Measurements from ENCODE around the gene UTY. TPM values are rescaled to one million over a fixed set of nuclear protein-coding genes. Genes with fewer than 3 reads are reported as not detected.

The UTY gene
- total and polyA plus RNA-seq, 2 of the 8 experiments (the other 6 are each of a cell fraction or from before 2014, with no cell fraction given) = 7.2 to 20.4 TPM

DNA sequence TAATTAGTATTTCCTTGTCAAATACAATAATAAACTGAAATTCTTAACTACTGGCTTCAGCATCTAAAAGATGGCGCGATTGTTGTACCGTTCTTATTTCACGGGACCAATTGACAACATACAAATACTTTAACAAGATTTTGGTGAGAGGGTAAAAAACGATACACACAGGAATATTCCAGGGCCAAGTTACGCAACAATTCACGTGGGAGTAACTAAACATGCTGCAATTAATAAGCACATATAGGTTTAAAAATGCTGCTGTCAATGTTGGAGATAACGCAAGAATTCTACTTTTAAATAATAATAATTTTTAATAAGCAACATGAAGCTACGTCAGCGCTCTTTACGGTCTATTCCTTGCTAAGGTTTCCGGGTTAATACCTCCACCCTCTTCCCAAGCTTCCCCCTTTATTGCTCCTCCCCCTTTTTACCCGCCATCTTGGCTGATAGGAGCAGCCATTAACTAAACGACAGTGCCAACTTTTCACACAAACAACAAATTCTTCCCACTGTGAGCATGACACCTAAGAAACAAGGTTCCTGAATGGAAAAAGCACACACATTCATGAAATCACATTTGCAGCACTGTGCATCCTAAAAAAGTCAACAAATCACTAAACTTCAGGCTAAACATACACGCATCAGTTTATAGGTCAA, 1.6 kb downstream of the UTY start:
- WGBS, 2 experiments (ENCODE audit: extremely low coverage in 1 of 2, insufficient coverage in 1 of 2, insufficient read length in 1 of 2, insufficient replicate concordance in 2 of 2, low coverage in 1 of 2, low lambda C conversion rate in 2 of 2, missing lambda C conversion rate in 1 of 2) = 5% methylated on average over 14 of the region's 15 CpGs; no CpG with 5 or more reads in 1 of the 2 experiments
- Histone ChIP-seq H4K20me1 (replicated peaks in 1 of 2; ENCODE audit: control insufficient read depth in 1 of 2, insufficient read depth in 2 of 2, low read length in 2 of 2) (peaks cover 0 to 2% of the 10 kb centered on the region in 2 experiments), H3K18ac (ENCODE audit: extremely low read depth, low read length) (no peak overlapping the region), H2BK5ac (ENCODE audit: low read depth, low read length) (peak overlapping the region; percentile 81; the same call in 1 of the 2 replicates), H3K23me2 (ENCODE audit: low read depth, low read length) (peaks cover 4% of the 10 kb centered on the region; the same call in 1 of the 2 replicates), H3K4me3 (ENCODE audit: extremely low read depth in 1 of 4, insufficient read depth in 2 of 4, low read depth in 3 of 4, low read length in 4 of 4) (peak overlapping the region; percentile 79 to 98 (median 94)), H2BK15ac (ENCODE audit: low read length) (no peak overlapping the region), H3K14ac (ENCODE audit: insufficient read length) (no peak overlapping the region), H3K9me3 (ENCODE audit: insufficient read depth in 2 of 2, low read depth in 1 of 2, low read length in 1 of 2) (no peaks in the 10 kb centered on the region), H3K36me3 (ENCODE audit: control insufficient read depth in 2 of 4, insufficient read depth in 4 of 4, low read length in 3 of 4) (peaks cover 0 to 22% (median 0%) of the 10 kb centered on the region in 4 experiments; a peak in 2 of 8 replicates), H3K79me1 (ENCODE audit: low read depth, low read length) (no peaks in the 10 kb centered on the region), H3K27ac (ENCODE audit: low read depth, low read length) (peak overlapping the region; percentile 99), H2BK12ac (ENCODE audit: low read depth, low read length) (peak overlapping the region; percentile 75; the same call in 1 of the 2 replicates), H3K9ac (replicated peaks in 1 of 4; ENCODE audit: extremely low read depth in 1 of 4, low read depth in 3 of 4, low read length in 3 of 4) (peak overlapping the region; percentile 57 to 99 (median 94)), H3K56ac (replicated peaks; ENCODE audit: insufficient read length, low read depth, low read length) (no peak overlapping the region), H2BK120ac (replicated peaks; ENCODE audit: low read depth, low read length) (no peak overlapping the region), H2AK5ac (ENCODE audit: low read depth, low read length) (no peak overlapping the region), H4K8ac (ENCODE audit: extremely low read depth, insufficient read depth, low read length) (no peak overlapping the region), H4K91ac (replicated peaks; ENCODE audit: insufficient read length, low read length) (no peak overlapping the region), H3K4ac (replicated peaks; ENCODE audit: insufficient read length, low read depth, low read length) (peak overlapping the region; percentile 91), H4K5ac (ENCODE audit: insufficient read length, low read depth, low read length) (peak overlapping the region; percentile 77), H3K27me3 (replicated peaks in 1 of 4; ENCODE audit: control insufficient read depth in 3 of 4, extremely low read depth in 1 of 4, insufficient read depth in 3 of 4, low read length in 3 of 4) (no peaks in the 10 kb centered on the region), H2BK20ac (ENCODE audit: low read length) (no peak overlapping the region), H3K4me2 (ENCODE audit: insufficient read depth in 1 of 2, low read depth in 2 of 2, low read length in 2 of 2) (peak overlapping the region; percentile 68 to 71), H3K23ac (ENCODE audit: insufficient read length) (no peak overlapping the region), H2AFZ (ENCODE audit: low read length) (no peak overlapping the region), H3K79me2 (ENCODE audit: control insufficient read depth in 1 of 2, insufficient read depth in 2 of 2, low read length in 2 of 2) (peaks cover 3 to 64% of the 10 kb centered on the region in 2 experiments), H3K4me1 (replicated peaks in 1 of 4; ENCODE audit: control insufficient read depth in 3 of 4, insufficient read depth in 4 of 4, low read length in 3 of 4) (peaks cover 0 to 6% (median 0%) of the 10 kb centered on the region in 4 experiments; a peak in 2 of 7 replicates)
- TF ChIP-seq SIN3A (conservative IDR thresholded peaks at IDR 0.05 in 1 of 2, IDR thresholded peaks at IDR 0.05 in 1 of 2; ENCODE audit: low read depth in 1 of 2, low read length in 2 of 2) (0 out of 4 replicates have a peak, but pooled peaks of 1 of the 2 experiments have one; percentile 23), POLR2A (IDR thresholded peaks at IDR 0.05; ENCODE audit: control extremely low read depth in 1 of 2, low read depth in 2 of 2, low read length in 2 of 2) (no peak; a peak in 1 of 3 replicates), TAF1 (IDR thresholded peaks at IDR 0.05; ENCODE audit: low read depth, low read length) (no peak), MAFK (IDR thresholded peaks at IDR 0.05; ENCODE audit: low read depth, low read length) (no peak), BRCA1 (IDR thresholded peaks at IDR 0.05; ENCODE audit: low read depth, low read length) (no peak), YY1 (IDR thresholded peaks at IDR 0.05; ENCODE audit: low read depth, low read length) (peak; percentile 95), CEBPB (IDR thresholded peaks at IDR 0.05; ENCODE audit: low read depth, low read length) (peak; percentile 92)
- POLR2A ChIA-PET (ENCODE audit: partially characterized antibody) = interaction anchor here (3.2 kb wide), 1 partner anchor 226 kb away, joined by 34 read pairs; the partner anchor contains the start of gene TMSB4Y
- DNase-seq (ENCODE audit: low read depth in 1 of 2, low spot score in 2 of 2) (peak in 1 of 2 experiments; percentile 45), FAIRE-seq (peak; percentile 73)
- CTCF ChIA-PET (ENCODE audit: partially characterized antibody) = no interaction called here

Data from H1 (cell line).